Breast epithelium (tissue), 3 donors: ENCODE data around the gene SDK1.

Experiments
- POLR2A ChIP-seq: fragments of 450-650 bp; IDR thresholded peaks from one replicate; pipeline ENCODE4 v1.6.1; 2016; ENCODE audit warnings: antibody characterized with exemption, mild to moderate bottlenecking, moderate library complexity
- POLR2AphosphoS5 ChIP-seq, 3 donors: sonication (generic); formaldehyde crosslinking; IDR thresholded peaks; one replicate each; pipeline ENCODE4 v1.6.1; 2017; ENCODE audit warnings: antibody characterized with exemption in 3 of 3
- TF ChIP-seq, protein P1 (sequence below), 3 donors: fragments of 450-650 bp; IDR thresholded peaks; one replicate each; pipeline ENCODE4 v1.5.1; 2016 to 2017; ENCODE audit warnings: antibody characterized with exemption in 3 of 3, mild to moderate bottlenecking in 3 of 3, moderate library complexity in 3 of 3

DNA sequence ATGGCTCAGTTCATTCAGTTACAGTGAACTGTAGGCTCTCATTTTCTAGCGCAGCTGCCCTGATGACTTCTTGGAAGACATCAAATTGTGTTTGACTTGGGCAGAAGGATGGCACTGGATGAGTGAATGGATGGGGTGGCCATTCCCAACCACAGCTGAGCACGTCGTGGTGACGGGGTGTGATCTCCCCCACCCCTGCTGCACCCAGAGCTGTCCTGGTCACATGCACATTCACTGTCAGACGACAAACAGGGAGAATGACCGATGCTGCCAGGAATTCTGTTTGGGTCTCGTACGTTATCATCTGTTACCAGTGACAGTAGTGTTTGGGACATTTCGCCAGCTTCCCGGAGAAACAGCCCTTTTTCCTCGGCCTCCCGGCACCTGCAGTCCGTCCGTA lies 623.2 kb downstream of the SDK1 start:
- TF ChIP-seq, protein P1, sequence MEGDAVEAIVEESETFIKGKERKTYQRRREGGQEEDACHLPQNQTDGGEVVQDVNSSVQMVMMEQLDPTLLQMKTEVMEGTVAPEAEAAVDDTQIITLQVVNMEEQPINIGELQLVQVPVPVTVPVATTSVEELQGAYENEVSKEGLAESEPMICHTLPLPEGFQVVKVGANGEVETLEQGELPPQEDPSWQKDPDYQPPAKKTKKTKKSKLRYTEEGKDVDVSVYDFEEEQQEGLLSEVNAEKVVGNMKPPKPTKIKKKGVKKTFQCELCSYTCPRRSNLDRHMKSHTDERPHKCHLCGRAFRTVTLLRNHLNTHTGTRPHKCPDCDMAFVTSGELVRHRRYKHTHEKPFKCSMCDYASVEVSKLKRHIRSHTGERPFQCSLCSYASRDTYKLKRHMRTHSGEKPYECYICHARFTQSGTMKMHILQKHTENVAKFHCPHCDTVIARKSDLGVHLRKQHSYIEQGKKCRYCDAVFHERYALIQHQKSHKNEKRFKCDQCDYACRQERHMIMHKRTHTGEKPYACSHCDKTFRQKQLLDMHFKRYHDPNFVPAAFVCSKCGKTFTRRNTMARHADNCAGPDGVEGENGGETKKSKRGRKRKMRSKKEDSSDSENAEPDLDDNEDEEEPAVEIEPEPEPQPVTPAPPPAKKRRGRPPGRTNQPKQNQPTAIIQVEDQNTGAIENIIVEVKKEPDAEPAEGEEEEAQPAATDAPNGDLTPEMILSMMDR (IDR thresholded peaks at IDR 0.05) = no peak
- no peak for TF ChIP-seq POLR2A
- TF ChIP-seq POLR2AphosphoS5 (IDR thresholded peaks at IDR 0.05) = no peak
